ENCODE data around the gene STIM1.

DNA sequence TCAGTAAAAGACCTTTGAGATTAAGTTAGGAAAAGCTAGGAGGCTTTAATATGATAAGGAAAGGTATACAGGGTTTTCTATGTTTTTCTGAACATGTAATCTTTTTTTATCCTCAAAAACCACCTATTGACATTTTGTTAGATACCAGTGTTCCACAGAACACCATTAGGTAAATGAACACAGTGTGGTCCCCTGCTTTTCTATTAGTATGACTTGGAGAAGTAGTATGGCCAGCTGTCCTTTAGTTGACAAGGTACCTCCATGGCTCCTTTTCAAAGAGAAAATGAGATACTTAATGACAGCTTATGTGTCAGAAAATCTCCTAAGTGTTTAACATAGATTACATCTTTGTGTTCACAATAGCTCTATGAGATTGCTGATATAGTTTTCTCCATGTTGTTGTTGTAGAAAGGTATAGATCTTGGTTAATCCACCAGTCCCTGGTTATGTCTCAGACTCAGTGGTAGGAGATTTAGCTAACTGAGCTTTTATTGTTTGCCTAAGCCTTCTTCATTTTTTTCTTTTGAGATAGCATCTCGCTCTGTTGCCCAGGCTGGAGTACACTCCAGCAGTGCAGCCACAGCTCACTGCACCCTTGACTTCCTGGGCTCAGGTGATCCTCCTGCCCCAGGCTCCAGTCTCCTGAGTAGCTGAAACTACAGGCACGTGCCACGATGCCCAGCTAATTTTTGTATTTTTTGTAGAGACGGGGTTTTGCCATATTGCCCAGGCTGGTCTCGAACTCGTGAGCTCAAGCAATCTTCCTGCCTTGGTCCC lies 46.0 kb downstream of the STIM1 start:
- TF ChIP-seq CTCF (conservative IDR thresholded peaks at IDR 0.05) (no peak), EZH2 (IDR thresholded peaks at IDR 0.05; ENCODE audit: low read depth) (no peak)
